ENCODE measurements around the gene RTP2.

The RTP2 gene

GRCh38 chr3:187702507-187703033 is at the start of gene RTP2:
Gene RTP2, minus strand, starts transcription at chr3:187702557. Its CDS starts 429 bp downstream, at chr3:187702128.
- DNase-seq (ENCODE audit: low read depth, low spot score) = no peak

GRCh38 chr3:187750513-187751123 is 48.3 kb upstream of the RTP2 start:
- no peak for DNase-seq (ENCODE audit: low read depth, low spot score)

- no peak for DNase-seq (ENCODE audit: low read depth, low spot score)
These were observed 47.7 kb upstream of the RTP2 start for GRCh38 chr3:187750006-187750512.

- no peak for DNase-seq (ENCODE audit: low read depth, low spot score)
These were observed 45.7 kb upstream of the RTP2 start for GRCh38 chr3:187748050-187748481.

GRCh38 chr3:187747506-187747905 is 45.1 kb upstream of the RTP2 start:
- no peak for DNase-seq (ENCODE audit: low read depth, low spot score)

GRCh38 chr3:187746442-187747281 is 44.3 kb upstream of the RTP2 start:
- DNase-seq (ENCODE audit: low read depth, low spot score) = no peak

GRCh38 chr3:187746059-187746441 is 43.7 kb upstream of the RTP2 start:
- no peak for DNase-seq (ENCODE audit: low read depth, low spot score)

- DNase-seq (ENCODE audit: low read depth, low spot score) = peak; percentile 94
These were observed 43.1 kb upstream of the RTP2 start, which contains the start of gene BCL6 for GRCh38 chr3:187745201-187746058. Gene BCL6, minus strand, starts transcription at chr3:187745468. Its CDS starts 11,775 bp downstream, at chr3:187733693.

GRCh38 chr3:187744169-187745151 is 42.1 kb upstream of the RTP2 start:
- DNase-seq (ENCODE audit: low read depth, low spot score) = no peak

- DNase-seq (ENCODE audit: low read depth, low spot score) = no peak
These were observed 41.1 kb upstream of the RTP2 start for GRCh38 chr3:187743195-187744141.

GRCh38 chr3:187742351-187743171 is 40.2 kb upstream of the RTP2 start:
- no peak for DNase-seq (ENCODE audit: low read depth, low spot score)

GRCh38 chr3:187741403-187742350 is 39.3 kb upstream of the RTP2 start:
- no peak for DNase-seq (ENCODE audit: low read depth, low spot score)

- DNase-seq (ENCODE audit: low read depth, low spot score) = no peak
These were observed 38.4 kb upstream of the RTP2 start for GRCh38 chr3:187740421-187741399.

GRCh38 chr3:187739561-187740332 is 37.4 kb upstream of the RTP2 start:
- peak; percentile 82 for DNase-seq (ENCODE audit: low read depth, low spot score)

GRCh38 chr3:187739094-187739560 is 36.8 kb upstream of the RTP2 start:
- no peak for DNase-seq (ENCODE audit: low read depth, low spot score)

All from smooth muscle cell of the brain vasculature (primary cell).